Fibroblast of the aortic adventitia (primary cell): ENCODE measurements around the gene UBE2E1. TPM values are rescaled to one million over a fixed set of nuclear protein-coding genes. Genes with fewer than 3 reads are reported as not detected.
"Not testable (repeated sequence)": the region's sequence is repeated elsewhere in the genome, so short reads cannot be mapped to it uniquely, and the experiment has no call there.

ENCODE experiments used
- DNase-seq: peaks from one replicate; pipeline ENCODE4 v3.0.0-alpha.2; 2010; ENCODE audit warnings: low read depth
- H3K4me3 ChIP-seq: 2 replicates; pipeline ENCODE4 v1.5.1; 2011; ENCODE audit warnings: low read depth, mild to moderate bottlenecking, control low read depth, low read length, moderate library complexity
- total RNA-seq: library from RNA; depleted of rRNA; stranded (reverse); fragments of >200 nt; gene quantifications from 2 replicates; pipeline ENCODE4 v1.2.3, GENCODE V29; 2012; ENCODE audit warnings: low replicate concordance
- TF ChIP-seq, protein P1 (sequence below): IDR thresholded peaks from 2 replicates; pipeline ENCODE4 v1.5.1; 2011; ENCODE audit warnings: mild to moderate bottlenecking, low read length, control low read depth, inconsistent platforms; ENCODE audit not compliant: insufficient read depth

The UBE2E1 gene
- total RNA-seq, 1 donor, result 108 TPM

GRCh38 chr3:23876923-23877322 lies 71.2 kb downstream of the UBE2E1 start:
- no peak for DNase-seq
- H3K4me3 ChIP-seq, result no peak overlapping the region
- TF ChIP-seq, protein P1, sequence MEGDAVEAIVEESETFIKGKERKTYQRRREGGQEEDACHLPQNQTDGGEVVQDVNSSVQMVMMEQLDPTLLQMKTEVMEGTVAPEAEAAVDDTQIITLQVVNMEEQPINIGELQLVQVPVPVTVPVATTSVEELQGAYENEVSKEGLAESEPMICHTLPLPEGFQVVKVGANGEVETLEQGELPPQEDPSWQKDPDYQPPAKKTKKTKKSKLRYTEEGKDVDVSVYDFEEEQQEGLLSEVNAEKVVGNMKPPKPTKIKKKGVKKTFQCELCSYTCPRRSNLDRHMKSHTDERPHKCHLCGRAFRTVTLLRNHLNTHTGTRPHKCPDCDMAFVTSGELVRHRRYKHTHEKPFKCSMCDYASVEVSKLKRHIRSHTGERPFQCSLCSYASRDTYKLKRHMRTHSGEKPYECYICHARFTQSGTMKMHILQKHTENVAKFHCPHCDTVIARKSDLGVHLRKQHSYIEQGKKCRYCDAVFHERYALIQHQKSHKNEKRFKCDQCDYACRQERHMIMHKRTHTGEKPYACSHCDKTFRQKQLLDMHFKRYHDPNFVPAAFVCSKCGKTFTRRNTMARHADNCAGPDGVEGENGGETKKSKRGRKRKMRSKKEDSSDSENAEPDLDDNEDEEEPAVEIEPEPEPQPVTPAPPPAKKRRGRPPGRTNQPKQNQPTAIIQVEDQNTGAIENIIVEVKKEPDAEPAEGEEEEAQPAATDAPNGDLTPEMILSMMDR, result no peak

- no peak overlapping the region for H3K4me3 ChIP-seq
- peak; percentile 86 for DNase-seq
- TF ChIP-seq, protein P1, result no peak
Observed at GRCh38 chr3:23877329-23877980, 71.7 kb downstream of the UBE2E1 start.

DNA sequence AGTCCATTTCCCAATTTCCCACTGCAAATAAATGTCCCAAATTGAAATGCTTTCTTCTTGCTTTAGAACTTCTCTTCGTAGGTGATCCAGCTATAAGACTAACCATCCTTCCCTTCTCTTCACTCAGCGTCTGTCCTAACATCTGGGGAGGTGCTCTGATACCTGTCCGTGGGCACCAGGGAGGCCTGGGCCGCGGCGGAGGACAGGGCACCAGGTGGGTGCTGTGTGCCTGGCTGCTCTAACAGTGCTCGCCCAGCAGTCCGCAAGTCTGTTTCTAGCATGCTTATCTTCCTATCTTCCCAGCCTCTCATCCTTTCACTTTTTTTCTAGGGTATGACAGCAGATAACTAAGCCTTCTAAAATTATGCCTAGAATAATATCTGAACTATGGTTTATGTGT lies 73.7 kb downstream of the UBE2E1 start:
- DNase-seq, result no peak
- TF ChIP-seq, protein P1, result no peak
- no peak overlapping the region for H3K4me3 ChIP-seq

- TF ChIP-seq, protein P1, result no peak
- DNase-seq, result no peak
- H3K4me3 ChIP-seq, result no peak overlapping the region
Observed at GRCh38 chr3:23880703-23881339, 75.1 kb downstream of the UBE2E1 start.

DNA sequence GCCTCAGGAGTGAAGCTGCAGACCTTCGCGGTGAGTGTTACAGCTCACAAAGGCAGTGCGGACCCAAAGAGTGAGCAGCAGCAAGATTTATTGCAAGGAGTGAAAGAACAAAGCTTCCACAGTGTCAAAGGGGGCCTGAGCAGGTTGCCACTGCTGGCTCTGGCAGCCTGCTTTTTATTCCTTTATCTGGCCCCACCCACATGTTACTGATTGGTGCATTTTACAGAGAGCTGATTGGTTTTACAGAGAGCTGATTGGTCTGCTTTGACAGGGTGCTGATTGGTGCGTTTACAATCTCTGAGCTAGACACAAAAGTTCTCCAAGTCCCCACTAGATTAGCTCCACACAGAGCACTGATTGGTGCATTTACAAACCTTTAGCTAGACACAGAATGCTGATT lies 76.2 kb downstream of the UBE2E1 start:
- not testable (repeated sequence) for DNase-seq, H3K4me3 ChIP-seq

DNA sequence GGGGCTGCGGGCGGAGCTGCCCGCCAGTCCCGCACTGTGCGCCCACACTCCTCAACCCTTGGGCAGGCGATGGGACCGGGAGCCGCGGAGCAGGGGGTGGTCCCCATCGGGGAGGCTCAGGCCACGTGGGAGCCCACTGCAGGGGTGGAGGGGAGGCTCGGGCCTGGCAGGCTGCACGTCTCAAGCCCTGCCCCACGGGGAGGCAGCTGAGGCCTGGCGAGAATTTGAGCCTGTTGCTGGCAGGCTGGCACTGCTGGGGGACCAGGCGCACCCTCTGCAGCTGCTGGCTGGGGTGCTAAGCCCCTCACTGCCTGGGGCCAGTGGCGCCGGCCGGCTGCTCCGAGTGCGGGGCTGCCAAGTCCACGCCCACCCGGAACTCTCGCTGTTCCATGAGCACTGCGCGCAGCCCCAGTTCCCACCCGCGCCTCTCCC lies 76.7 kb downstream of the UBE2E1 start:
- no peak for DNase-seq

GRCh38 chr3:23884481-23884880 lies 78.7 kb downstream of the UBE2E1 start:
- no peak for DNase-seq
- no peak overlapping the region for H3K4me3 ChIP-seq
- TF ChIP-seq, protein P1, result peak; percentile 16

More for the DNA sequence above, 76.7 kb downstream of the UBE2E1 start:
- no peak overlapping the region for H3K4me3 ChIP-seq
- TF ChIP-seq, protein P1, result no peak
